ENCODE results near the gene CCDC152. TPM values are rescaled to one million over a fixed set of nuclear protein-coding genes. Genes with fewer than 3 reads are reported as not detected.

Gene CCDC152
- total and polyA plus RNA-seq, 2 of the 13 experiments (the other 11 are each of a cell fraction or from before 2014, with no cell fraction given): 0.20 to 0.36 TPM

DNA sequence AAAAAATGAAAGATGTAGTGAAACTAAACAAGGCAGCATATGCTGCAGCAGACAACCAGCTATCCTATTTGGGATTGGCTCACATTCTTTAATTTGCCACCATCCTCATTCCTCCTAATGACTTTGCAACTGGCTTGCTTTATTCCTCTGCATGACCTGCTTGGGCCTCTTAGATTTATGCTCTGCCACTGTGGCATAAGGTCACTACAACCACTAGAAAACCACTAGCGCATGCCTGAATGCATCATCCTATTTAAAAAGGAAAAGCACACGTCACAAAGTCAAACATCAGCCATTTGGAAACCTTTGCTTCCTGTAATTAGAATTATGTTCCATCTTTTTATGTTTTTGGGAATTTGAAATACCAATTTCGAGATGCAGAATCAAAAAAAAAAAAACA is 40.8 kb upstream of the CCDC152 start:
- H3K36me3 ChIP-seq (replicated peaks in 1 of 2; ENCODE audit: control insufficient read depth in 1 of 2, insufficient read depth in 2 of 2, low read length in 2 of 2): no peaks in the 10 kb centered on the region
- no peaks in the 10 kb centered on the region for H3K27me3 ChIP-seq (ENCODE audit: control insufficient read depth in 1 of 2, insufficient read depth in 2 of 2, low read length in 2 of 2)
- no peak for FAIRE-seq
- no peaks in the 10 kb centered on the region for H3K9me3 ChIP-seq (ENCODE audit: low read length)
- 32% methylated on average over 3 of the region's 3 CpGs for WGBS (ENCODE audit: low lambda C conversion rate)
- no peak for DNase-seq (ENCODE audit: low spot score)
- TF ChIP-seq PPARG (CRISPR knock-in tag; conservative IDR thresholded peaks at IDR 0.05) (no peak), RORA (CRISPR knock-in tag; IDR thresholded peaks at IDR 0.05) (no peak), TCF12 (IDR thresholded peaks at IDR 0.05) (no peak), TCF12 (CRISPR knock-in tag; IDR thresholded peaks at IDR 0.05) (no peak), NAIF1 (CRISPR knock-in tag; IDR thresholded peaks at IDR 0.05; ENCODE audit: borderline replicate concordance) (no peak), GFI1 (CRISPR knock-in tag; IDR thresholded peaks at IDR 0.05; ENCODE audit: borderline replicate concordance) (no peak), ZNF607 (CRISPR knock-in tag; IDR thresholded peaks at IDR 0.05; ENCODE audit: borderline replicate concordance) (no peak), TBP (CRISPR knock-in tag; IDR thresholded peaks at IDR 0.05) (no peak), MEIS2 (CRISPR knock-in tag; IDR thresholded peaks at IDR 0.05) (no peak), ADNP (CRISPR knock-in tag; IDR thresholded peaks at IDR 0.05) (no peak), ZNF30 (CRISPR knock-in tag; IDR thresholded peaks at IDR 0.05) (no peak)
- TF ChIP-seq, protein P1, sequence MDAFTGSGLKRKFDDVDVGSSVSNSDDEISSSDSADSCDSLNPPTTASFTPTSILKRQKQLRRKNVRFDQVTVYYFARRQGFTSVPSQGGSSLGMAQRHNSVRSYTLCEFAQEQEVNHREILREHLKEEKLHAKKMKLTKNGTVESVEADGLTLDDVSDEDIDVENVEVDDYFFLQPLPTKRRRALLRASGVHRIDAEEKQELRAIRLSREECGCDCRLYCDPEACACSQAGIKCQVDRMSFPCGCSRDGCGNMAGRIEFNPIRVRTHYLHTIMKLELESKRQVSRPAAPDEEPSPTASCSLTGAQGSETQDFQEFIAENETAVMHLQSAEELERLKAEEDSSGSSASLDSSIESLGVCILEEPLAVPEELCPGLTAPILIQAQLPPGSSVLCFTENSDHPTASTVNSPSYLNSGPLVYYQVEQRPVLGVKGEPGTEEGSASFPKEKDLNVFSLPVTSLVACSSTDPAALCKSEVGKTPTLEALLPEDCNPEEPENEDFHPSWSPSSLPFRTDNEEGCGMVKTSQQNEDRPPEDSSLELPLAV (CRISPR knock-in tag; conservative IDR thresholded peaks at IDR 0.05; ENCODE audit: low read depth): no peak
- TF ChIP-seq, protein P2, sequence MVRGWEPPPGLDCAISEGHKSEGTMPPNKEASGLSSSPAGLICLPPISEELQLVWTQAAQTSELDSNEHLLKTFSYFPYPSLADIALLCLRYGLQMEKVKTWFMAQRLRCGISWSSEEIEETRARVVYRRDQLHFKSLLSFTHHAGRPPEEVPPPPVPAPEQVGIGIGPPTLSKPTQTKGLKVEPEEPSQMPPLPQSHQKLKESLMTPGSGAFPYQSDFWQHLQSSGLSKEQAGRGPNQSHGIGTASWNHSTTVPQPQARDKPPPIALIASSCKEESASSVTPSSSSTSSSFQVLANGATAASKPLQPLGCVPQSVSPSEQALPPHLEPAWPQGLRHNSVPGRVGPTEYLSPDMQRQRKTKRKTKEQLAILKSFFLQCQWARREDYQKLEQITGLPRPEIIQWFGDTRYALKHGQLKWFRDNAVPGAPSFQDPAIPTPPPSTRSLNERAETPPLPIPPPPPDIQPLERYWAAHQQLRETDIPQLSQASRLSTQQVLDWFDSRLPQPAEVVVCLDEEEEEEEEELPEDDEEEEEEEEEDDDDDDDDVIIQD (CRISPR knock-in tag; IDR thresholded peaks at IDR 0.05; ENCODE audit: low read depth): no peak
- TF ChIP-seq, protein P3, sequence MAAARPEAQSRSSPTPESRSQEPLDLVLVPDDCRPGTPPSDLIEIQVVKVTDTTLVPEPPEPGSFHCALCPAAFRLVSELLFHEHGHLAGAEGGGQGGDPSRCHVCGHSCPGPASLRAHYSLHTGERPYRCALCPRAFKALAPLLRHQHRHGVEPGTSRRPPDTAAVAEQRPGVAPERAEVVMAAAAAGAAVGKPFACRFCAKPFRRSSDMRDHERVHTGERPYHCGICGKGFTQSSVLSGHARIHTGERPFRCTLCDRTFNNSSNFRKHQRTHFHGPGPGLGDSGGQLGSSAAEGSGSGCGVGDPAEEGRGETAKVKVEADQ (CRISPR knock-in tag; IDR thresholded peaks at IDR 0.05; ENCODE audit: borderline replicate concordance): no peak
- TF ChIP-seq, protein P4, sequence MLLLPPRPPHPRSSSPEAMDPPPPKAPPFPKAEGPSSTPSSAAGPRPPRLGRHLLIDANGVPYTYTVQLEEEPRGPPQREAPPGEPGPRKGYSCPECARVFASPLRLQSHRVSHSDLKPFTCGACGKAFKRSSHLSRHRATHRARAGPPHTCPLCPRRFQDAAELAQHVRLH (CRISPR knock-in tag; IDR thresholded peaks at IDR 0.05; ENCODE audit: borderline replicate concordance, low read depth): no peak
- BruUV-seq (replicated peaks): no TSS peak
- no peak overlapping the region for H3K9ac ChIP-seq (ENCODE audit: insufficient read depth, low read depth, low read length)
- POLR2A ChIA-PET: no interaction called here
- ATAC-seq: no peak
- H3K27ac ChIP-seq (ENCODE audit: extremely low read length, insufficient read depth, low read length): no peak overlapping the region
- CTCF ChIA-PET (ENCODE audit: low intra/inter-chr PET ratio, low total read pairs): no interaction called here
- intact Hi-C loops (cut with micrococcal nuclease; ENCODE audit: unreplicated experiment): no loop called here
- H4K20me1 ChIP-seq (ENCODE audit: insufficient read depth, low read length): no peaks in the 10 kb centered on the region
- in situ Hi-C loops (cut with HindIII; ENCODE audit: extremely low pct_ligation_motif_present, low pct_unique_long_range_greater_than_20kb): no loop called here
- no peak overlapping the region for H3K4me2 ChIP-seq (ENCODE audit: low read depth, low read length)
- no peak overlapping the region for H3K4me3 ChIP-seq (replicated peaks in 1 of 3; ENCODE audit: insufficient read depth in 1 of 3, low read depth in 2 of 3, low read length in 3 of 3)
- no peak overlapping the region for H2AFZ ChIP-seq (ENCODE audit: low read length)
- H3K4me1 ChIP-seq (ENCODE audit: insufficient read depth, low read length): no peaks in the 10 kb centered on the region
- no peaks in the 10 kb centered on the region for H3K79me2 ChIP-seq (ENCODE audit: insufficient read depth, low read length)

Data from HepG2 (cell line).